SJCRH30 (cell line): ENCODE results near the gene MBIP. TPM values are rescaled to one million over a fixed set of nuclear protein-coding genes. Genes with fewer than 3 reads are reported as not detected.
A peak's percentile ranks its signal among the peaks of the same experiment; 100 is the strongest.
"Not testable (repeated sequence)": the region's sequence is repeated elsewhere in the genome, so short reads cannot be mapped to it uniquely, and the experiment has no call there.

Experiments
- DNase-seq, 2 experiments: peaks; one replicate each; pipeline ENCODE4 v3.0.0-alpha.2; 2015 to 2020
- H3K27ac ChIP-seq: fragments of 250-450 bp; sonication (Bioruptor Pico); 2 replicates; pipeline ENCODE4 v1.5.1; 2020; ENCODE audit warnings: mild to moderate bottlenecking, moderate library complexity
- H3K27me3 ChIP-seq: fragments of 250-450 bp; sonication (Bioruptor Pico); 2 replicates; pipeline ENCODE4 v1.5.1; 2020; ENCODE audit warnings: mild to moderate bottlenecking, moderate library complexity
- H3K36me3 ChIP-seq: fragments of 250-450 bp; sonication (Bioruptor Pico); 2 replicates; pipeline ENCODE4 v1.5.1; 2020; ENCODE audit warnings: mild to moderate bottlenecking, moderate library complexity
- H3K4me1 ChIP-seq: fragments of 250-450 bp; sonication (Bioruptor Pico); 2 replicates; pipeline ENCODE4 v1.5.1; 2020; ENCODE audit warnings: mild to moderate bottlenecking, moderate library complexity
- H3K4me3 ChIP-seq: fragments of 250-450 bp; sonication (Bioruptor Pico); 2 replicates; pipeline ENCODE4 v1.5.1; 2020; ENCODE audit warnings: mild to moderate bottlenecking, moderate library complexity
- H3K9me3 ChIP-seq: fragments of 250-450 bp; sonication (Bioruptor Pico); replicated peaks from 2 replicates; pipeline ENCODE4 v1.5.1; 2020; ENCODE audit warnings: mild to moderate bottlenecking, moderate library complexity
- total RNA-seq: library from RNA; depleted of rRNA; stranded (reverse); fragments of >200 nt; shearing (Covaris generic); gene quantifications from 2 replicates; pipeline ENCODE4 v1.2.3, GENCODE V29; 2014; rRNA removed

MBIP gene, protein sequence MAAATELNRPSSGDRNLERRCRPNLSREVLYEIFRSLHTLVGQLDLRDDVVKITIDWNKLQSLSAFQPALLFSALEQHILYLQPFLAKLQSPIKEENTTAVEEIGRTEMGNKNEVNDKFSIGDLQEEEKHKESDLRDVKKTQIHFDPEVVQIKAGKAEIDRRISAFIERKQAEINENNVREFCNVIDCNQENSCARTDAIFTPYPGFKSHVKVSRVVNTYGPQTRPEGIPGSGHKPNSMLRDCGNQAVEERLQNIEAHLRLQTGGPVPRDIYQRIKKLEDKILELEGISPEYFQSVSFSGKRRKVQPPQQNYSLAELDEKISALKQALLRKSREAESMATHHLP
- total RNA-seq: 24.4 and 28.2 TPM in 2 replicates

DNA sequence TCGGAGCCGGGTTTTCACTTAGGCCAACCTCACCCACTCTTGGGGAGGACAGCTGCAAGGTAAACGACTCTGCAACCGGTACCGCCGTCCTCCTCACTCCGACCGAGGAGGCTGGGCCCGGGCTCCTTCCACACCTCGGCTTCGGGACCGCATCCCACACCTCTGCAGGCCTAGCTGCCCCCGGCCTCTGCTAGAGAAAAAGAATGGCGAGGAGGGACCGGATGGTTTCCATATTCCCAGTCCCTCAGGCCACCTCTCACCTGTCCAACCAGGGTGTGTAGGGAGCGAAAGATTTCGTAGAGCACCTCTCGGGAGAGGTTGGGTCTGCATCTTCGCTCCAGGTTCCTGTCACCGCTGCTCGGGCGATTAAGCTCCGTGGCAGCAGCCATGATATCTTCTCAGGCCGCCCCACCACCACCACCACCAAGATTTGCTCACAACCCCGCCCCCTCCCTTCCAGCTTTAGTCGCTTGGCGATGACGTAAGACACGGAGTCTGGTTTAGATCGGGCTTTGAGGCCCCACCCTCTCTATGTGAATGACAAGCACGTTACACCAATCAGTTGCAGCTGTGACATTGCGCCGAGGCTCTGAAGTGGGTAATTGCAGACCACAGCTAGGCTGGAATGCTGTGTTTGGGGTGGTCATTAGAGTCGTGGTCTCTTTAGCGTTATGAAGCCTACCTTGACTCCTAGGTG is at the start of gene MBIP:
MBIP (minus strand) TSS at position 438 of the 697 bp plus-strand sequence; CDS start at position 389, 49 bp downstream.
- 0 out of 2 replicates have a peak, but pooled peaks cover 2% of the 10 kb centered on the region for H3K36me3 ChIP-seq
- H3K4me3 ChIP-seq: peak within 1 kb of the TSS; percentile 84
- H3K4me1 ChIP-seq: peaks cover 3% of the 10 kb centered on the region; the same call in 1 of the 2 replicates
- H3K27me3 ChIP-seq: no peaks in the 10 kb centered on the region; the same call in 1 of the 2 replicates
- H3K27ac ChIP-seq: peak within 1 kb of the TSS; percentile 75
- no peaks in the 10 kb centered on the region for H3K9me3 ChIP-seq
- DNase-seq: peak; percentile 95 to 98

DNA sequence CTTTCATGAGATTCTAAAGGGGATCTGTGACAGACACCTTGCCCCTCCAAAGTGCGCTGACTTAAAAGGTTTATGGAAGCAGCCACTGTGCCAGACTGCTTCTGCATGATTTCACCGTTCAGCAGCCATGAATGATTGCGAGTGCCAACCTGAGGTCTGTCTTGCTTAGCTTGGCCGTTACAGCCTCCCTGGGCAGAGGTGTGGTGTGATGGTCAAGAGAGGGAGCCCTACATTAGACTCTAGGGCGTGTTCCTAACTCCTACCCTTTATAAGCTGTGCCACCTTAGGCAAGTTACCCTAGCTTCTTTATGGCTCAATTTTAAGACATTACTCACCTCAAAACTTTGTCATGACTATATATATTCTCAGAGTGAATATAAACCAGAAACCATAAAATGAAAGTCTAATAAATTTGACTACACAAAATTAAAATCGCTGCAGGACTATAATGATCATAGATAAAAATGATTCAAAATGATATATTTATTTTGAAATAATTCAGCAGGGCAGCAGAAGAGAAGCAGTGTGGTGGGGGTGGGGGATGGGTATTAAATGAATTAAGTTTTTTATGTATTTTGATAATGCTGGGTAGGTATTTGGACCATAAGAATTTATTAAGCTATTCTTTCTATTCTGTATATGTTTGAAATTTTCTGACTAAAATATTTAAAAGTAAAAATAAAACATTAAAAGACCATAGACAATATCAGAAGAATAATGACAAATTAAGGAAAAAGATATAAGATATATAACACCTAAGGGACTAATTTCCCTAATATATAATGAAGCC is 47.7 kb upstream of the MBIP start:
- no peaks in the 10 kb centered on the region for H3K9me3 ChIP-seq
- no peak for DNase-seq
- H3K27me3 ChIP-seq: peaks cover 7% of the 10 kb centered on the region
- no peaks in the 10 kb centered on the region for H3K4me1 ChIP-seq
- no peaks in the 10 kb centered on the region for H3K36me3 ChIP-seq
- H3K27ac ChIP-seq: no peak overlapping the region
- no peak overlapping the region for H3K4me3 ChIP-seq

DNA sequence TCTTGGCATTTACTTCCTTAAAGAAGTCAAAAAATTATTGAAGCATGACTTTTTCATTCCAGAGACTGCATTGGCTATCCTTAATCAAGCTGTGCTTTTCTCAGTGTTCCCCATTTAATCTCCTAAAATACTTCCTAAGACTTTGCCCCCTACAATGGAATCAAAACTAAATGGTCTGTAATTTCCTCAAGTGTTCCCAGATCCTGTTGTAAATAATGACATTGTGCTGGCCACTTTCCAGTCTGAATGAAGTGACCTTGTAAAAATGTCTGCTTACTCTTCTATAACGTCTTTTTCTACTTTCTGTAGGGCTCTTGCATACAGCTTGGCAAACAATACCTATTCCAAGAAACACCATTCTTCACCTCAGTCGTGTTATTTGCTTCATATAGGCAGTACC is 45.3 kb upstream of the MBIP start:
- Histone ChIP-seq H3K4me3 (no peak overlapping the region), H3K9me3 (no peaks in the 10 kb centered on the region), H3K27ac (no peak overlapping the region), H3K27me3 (peaks cover 7% of the 10 kb centered on the region), H3K36me3 (no peaks in the 10 kb centered on the region), H3K4me1 (no peaks in the 10 kb centered on the region)
- no peak for DNase-seq

DNA sequence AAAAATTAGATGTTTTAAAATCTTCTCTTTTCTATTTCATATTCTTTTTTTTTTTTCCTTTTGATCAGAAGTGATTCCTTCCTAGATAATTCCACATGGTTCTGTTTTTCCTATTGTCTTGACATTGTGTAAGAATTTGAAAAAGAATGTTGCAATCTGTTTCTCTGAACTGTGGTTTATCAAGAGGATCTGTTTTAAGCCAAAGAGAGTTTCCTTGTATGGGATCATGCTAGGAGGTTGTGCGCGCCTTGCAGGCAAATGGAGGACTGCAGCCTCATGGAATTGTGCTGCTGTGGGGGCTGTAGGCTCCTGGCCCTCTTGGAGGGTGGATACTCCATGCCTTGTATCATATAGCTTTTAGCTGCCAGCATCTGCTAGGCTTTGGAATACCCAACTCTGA is 43.3 kb upstream of the MBIP start:
- Histone ChIP-seq H3K4me1 (no peaks in the 10 kb centered on the region), H3K27ac (no peak overlapping the region), H3K27me3 (peaks cover 7% of the 10 kb centered on the region), H3K36me3 (no peaks in the 10 kb centered on the region), H3K4me3 (no peak overlapping the region), H3K9me3 (no peaks in the 10 kb centered on the region)
- peak in 1 of 2 experiments; percentile 7 for DNase-seq

DNA sequence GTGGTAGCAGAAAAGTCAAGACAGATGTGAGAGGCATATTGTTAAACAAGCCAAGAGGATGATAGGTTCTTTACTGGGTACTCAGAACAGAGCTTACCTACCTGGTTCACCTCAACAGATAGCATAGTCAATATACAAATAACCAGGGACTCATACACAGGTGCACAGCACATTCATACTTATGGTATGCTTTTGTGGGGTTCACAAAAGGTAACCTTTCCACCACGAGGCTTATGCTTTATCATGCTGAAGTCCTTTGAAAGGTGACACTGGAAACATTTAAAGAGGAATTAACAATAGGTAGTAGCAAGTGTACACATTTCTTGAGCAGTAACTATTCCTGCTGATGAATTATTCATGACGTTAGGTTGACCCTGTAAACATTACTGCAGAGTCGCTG is 42.2 kb upstream of the MBIP start:
- Histone ChIP-seq H3K36me3 (no peaks in the 10 kb centered on the region), H3K4me3 (no peak overlapping the region), H3K27ac (no peak overlapping the region), H3K4me1 (no peaks in the 10 kb centered on the region), H3K9me3 (no peaks in the 10 kb centered on the region), H3K27me3 (peaks cover 7% of the 10 kb centered on the region)
- DNase-seq: no peak

DNA sequence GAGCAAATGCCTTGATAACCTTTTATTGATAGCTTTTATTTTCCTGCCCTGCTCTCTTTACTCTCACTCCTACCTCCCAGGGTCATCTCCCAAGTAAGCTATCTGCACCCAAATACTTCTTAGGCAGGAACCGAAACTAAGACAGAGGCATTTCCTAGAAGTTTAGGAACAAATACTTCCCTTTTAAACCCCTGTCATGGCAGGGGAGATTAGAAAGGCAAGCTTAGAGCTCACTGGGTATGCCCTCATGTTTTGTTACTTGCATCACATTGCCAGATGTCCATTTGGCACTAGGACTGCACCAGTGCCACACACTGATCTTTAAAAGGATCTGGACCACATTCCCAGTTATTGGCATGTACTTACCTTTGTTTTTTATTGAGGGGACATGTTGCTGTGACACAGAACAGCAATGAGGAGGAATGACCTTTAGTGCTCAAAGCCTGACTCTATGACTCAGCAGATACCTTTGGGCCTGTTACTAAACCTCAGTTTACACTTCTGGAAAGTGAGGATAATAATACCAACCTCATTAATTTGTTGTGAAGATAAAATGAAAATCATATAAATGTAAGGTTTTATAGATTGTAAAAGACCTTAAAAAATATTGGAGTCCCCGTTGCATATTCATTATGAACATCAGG is 40.9 kb upstream of the MBIP start:
- DNase-seq: no peak
- H3K4me1 ChIP-seq: no peaks in the 10 kb centered on the region
- H3K4me3 ChIP-seq: no peak overlapping the region
- H3K27ac ChIP-seq: no peak overlapping the region
- no peaks in the 10 kb centered on the region for H3K36me3 ChIP-seq
- peaks cover 5% of the 10 kb centered on the region for H3K27me3 ChIP-seq
- H3K9me3 ChIP-seq: peaks cover 9% of the 10 kb centered on the region; the same call in 1 of the 2 replicates

DNA sequence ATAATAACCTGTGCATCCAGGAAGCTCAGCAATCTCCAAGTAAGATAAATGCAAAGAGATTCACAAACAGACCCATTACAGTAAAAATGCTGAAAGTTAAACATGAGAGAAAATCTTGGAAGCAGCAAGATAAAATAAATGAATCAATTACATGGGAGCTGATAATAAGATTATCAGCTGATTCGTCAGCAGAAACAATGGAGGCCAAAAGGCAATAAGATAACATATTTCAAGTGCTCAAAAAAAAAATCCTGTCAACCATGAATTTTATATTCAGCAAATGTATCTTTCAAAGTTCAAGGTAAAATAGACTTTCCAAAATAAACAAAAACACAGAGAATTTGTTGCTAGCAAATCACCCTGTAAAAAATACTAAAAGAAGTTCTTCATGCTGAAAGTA is 36.4 kb upstream of the MBIP start:
- Histone ChIP-seq H3K36me3 (no peaks in the 10 kb centered on the region), H3K4me1 (no peaks in the 10 kb centered on the region), H3K4me3 (no peak overlapping the region), H3K27ac (no peak overlapping the region), H3K27me3 (no peaks in the 10 kb centered on the region), H3K9me3 (peaks cover 9% of the 10 kb centered on the region; the same call in 1 of the 2 replicates)
- no peak for DNase-seq

DNA sequence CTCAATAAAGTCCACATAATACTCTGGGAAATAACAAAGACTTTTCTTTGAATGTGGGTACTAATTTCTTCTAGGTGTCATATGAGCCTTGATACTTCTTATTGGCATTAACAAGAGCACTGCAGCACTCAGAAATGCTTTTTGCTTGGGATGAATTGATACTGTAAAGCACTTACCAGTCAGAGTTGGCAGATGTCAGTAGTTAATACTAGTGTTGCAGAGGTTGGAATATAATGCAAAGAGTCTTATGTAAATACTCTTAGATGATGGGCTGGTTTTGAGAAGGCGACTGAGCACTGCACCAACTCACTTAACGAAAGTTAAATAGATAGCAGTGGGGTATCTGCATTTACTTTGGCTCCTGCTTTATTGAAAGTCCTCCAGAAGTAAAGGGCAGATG is 25.6 kb upstream of the MBIP start:
- no peaks in the 10 kb centered on the region for H3K9me3 ChIP-seq
- no peaks in the 10 kb centered on the region; the same call in 1 of the 2 replicates for H3K27me3 ChIP-seq
- H3K27ac ChIP-seq: no peak overlapping the region
- no peak for DNase-seq
- H3K4me3 ChIP-seq: no peak overlapping the region
- H3K36me3 ChIP-seq: no peaks in the 10 kb centered on the region
- no peaks in the 10 kb centered on the region for H3K4me1 ChIP-seq

DNA sequence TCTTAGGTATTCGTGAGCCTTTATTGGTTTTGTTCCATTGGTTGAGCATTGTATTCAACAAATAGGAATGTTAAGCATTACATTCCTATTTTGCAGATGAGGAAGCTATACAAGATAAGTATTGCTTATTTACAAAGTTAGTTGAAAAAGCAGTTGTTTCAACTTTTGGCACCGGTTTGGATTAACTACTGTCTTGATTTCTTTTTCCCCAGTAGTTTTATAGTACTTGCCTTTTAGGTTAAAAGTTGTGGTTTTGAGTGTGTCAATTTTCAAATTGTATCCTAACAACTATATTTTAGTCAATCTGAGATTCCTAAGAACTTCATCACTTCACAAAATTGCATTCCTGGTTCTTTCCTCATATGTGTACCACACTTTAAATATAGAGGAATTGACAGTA is 23.8 kb upstream of the MBIP start:
- DNase-seq: no peak
- H3K4me1 ChIP-seq: no peaks in the 10 kb centered on the region
- H3K27ac ChIP-seq: no peak overlapping the region
- H3K27me3 ChIP-seq: no peaks in the 10 kb centered on the region; the same call in 1 of the 2 replicates
- H3K9me3 ChIP-seq: no peaks in the 10 kb centered on the region
- H3K36me3 ChIP-seq: no peaks in the 10 kb centered on the region
- H3K4me3 ChIP-seq: no peak overlapping the region

DNA sequence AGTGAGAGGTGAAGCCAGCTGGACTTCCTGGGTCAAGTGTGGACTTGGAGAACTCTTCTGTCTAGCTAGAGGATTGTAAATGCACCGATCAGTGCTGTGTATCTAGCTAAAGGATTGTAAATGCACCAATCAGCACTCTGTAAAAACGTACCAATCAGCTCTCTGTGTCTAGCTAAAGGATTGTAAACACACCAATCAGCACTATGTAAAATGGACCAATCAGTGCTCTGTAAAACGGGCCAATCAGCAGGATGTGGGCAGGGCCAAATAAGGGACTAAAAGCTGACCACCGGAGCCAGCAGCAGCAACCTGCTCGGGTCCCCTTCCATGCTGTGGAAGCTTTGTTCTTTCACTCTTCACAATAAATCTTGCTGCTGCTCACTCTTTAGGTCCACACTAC is 21.4 kb upstream of the MBIP start:
- not testable (repeated sequence) for H3K9me3 ChIP-seq, H3K27ac ChIP-seq, H3K36me3 ChIP-seq, H3K27me3 ChIP-seq, H3K4me1 ChIP-seq, H3K4me3 ChIP-seq, DNase-seq

DNA sequence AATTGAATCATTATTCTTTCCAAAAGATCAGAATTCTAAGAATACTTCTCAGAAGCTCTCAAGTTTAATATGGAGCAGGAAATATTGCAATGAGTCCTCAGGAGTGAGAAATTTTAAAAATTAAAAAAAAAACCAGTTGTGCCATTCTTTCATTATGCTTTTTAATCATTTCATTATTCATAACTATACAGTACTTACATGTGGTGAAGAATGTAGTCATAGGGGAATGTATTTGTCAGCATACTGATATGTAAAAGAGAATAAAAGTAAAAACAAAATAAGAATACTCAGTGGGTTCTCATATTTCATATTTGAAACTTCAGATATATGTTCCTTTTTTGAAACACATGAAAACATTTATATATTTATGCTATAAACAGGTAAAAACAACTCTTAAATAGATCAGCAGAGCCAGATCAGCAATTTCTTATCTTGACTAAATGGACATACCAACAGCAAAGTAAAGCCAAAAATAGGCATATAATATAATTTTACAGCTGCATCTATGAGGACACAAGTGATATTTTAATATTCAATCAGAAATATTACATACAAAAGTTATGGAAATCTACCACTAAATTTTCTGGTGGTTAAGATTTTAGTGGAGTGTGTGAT is 19.9 kb upstream of the MBIP start:
- DNase-seq: no peak
- H3K4me3 ChIP-seq: no peak overlapping the region
- H3K27ac ChIP-seq: no peak overlapping the region
- H3K9me3 ChIP-seq: no peaks in the 10 kb centered on the region
- H3K4me1 ChIP-seq: no peaks in the 10 kb centered on the region
- H3K36me3 ChIP-seq: no peaks in the 10 kb centered on the region
- H3K27me3 ChIP-seq: no peaks in the 10 kb centered on the region

DNA sequence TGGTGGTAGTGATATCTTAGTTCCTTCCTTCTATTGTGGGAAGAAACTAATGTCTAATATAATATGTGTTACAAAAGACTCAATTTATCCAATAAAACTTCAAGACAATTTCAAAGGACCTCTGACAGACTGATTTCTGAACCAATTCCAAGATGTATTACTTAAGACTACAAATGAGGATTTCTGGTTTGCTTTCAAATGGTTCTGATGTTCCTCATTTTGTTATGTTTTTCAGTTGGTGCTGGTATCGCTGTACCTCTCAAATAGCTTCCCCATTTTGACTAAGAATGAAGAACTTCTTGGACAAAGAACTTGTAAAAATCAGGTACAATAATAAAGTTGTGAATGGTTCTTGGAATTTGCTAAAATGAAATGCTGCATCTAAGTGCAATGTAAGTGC is 19.4 kb upstream of the MBIP start:
- H3K27me3 ChIP-seq: no peaks in the 10 kb centered on the region
- H3K27ac ChIP-seq: no peak overlapping the region
- H3K9me3 ChIP-seq: no peaks in the 10 kb centered on the region
- H3K4me1 ChIP-seq: no peaks in the 10 kb centered on the region
- H3K36me3 ChIP-seq: no peaks in the 10 kb centered on the region
- DNase-seq: no peak
- no peak overlapping the region for H3K4me3 ChIP-seq

DNA sequence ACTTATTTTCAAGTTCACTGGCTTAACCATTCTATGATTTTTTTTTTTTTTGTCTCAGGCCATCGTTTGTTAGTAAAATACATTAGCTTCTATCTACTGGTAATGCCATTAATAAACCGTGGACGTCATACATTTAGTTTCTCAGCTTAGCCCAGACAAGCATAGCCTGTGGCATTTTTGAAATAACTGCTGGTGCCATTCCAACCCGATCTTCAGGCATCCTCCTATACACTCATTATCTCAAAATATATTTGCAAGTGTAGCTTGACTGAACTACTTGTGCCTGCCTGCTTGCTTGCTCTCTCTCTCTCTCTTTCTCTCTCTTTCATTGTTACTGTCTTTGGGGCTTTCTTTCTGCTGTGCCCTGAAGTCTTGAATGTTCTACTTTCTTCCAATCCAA is 12.7 kb upstream of the MBIP start:
- no peak overlapping the region for H3K27ac ChIP-seq
- no peaks in the 10 kb centered on the region for H3K36me3 ChIP-seq
- H3K4me1 ChIP-seq: no peaks in the 10 kb centered on the region
- H3K27me3 ChIP-seq: no peaks in the 10 kb centered on the region
- no peak for DNase-seq
- H3K9me3 ChIP-seq: no peaks in the 10 kb centered on the region
- no peak overlapping the region for H3K4me3 ChIP-seq

DNA sequence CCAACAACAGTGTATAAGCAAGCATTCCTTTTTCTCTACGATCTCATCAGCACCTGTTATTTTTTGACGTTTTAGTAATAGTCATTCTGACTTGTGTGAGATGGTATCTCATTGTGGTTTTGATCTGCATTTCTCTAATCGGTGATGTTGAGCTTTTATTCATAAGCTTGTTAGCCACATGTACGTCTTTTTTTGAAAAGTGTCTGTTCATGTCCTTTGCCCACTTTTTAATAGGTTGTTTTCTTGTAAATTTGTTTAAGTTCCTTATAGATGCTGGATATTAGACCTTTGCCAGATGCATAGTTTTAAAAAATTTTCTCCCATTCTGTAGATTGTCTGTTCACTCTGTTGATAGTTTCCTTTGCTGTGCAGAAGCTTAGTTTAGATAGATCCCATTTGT is 7.1 kb upstream of the MBIP start:
- H3K36me3 ChIP-seq, H3K27me3 ChIP-seq, H3K4me1 ChIP-seq, H3K9me3 ChIP-seq, H3K4me3 ChIP-seq, H3K27ac ChIP-seq: not testable (repeated sequence)
- DNase-seq: peak in 1 of 2 experiments; percentile 4
